HepG2 (cell line): ENCODE results near the gene WIPF2.

Source experiments
- BORCS8-MEF2B ChIP-seq: sonication (generic); formaldehyde crosslinking; IDR thresholded peaks from 2 replicates; pipeline ENCODE4 v1.8.0; 2022; ENCODE audit warnings: mild to moderate bottlenecking, missing genetic modification reagents
- CTCF ChIP-seq: sonication (generic); formaldehyde crosslinking; IDR thresholded peaks from 2 replicates; pipeline ENCODE4 v1.5.0; 2020; ENCODE audit warnings: mild to moderate bottlenecking, missing genetic modification reagents, moderate library complexity
- JDP2 ChIP-seq: sonication (generic); formaldehyde crosslinking; IDR thresholded peaks from 2 replicates; pipeline ENCODE4 v1.8.1; 2022; ENCODE audit warnings: missing genetic modification reagents, borderline replicate concordance
- MBNL3 ChIP-seq: fragments of 250-450 bp; sonication (Bioruptor Pico); conservative IDR thresholded peaks from 2 replicates; pipeline ENCODE4 v1.8.0; 2022; ENCODE audit warnings: mild to moderate bottlenecking, inconsistent platforms
- MTA1 ChIP-seq: sonication (generic); formaldehyde crosslinking; IDR thresholded peaks from 2 replicates; pipeline ENCODE4 v1.4.0; 2020; ENCODE audit warnings: missing genetic modification reagents, mild to moderate bottlenecking, borderline replicate concordance
- NCOA2 ChIP-seq: sonication (generic); formaldehyde crosslinking; IDR thresholded peaks from 2 replicates; pipeline ENCODE4 v1.8.0; 2022; ENCODE audit warnings: inconsistent platforms
- SNAI1 ChIP-seq: sonication (generic); formaldehyde crosslinking; IDR thresholded peaks from 2 replicates; pipeline ENCODE4 v1.5.0; 2020; ENCODE audit warnings: mild to moderate bottlenecking, missing genetic modification reagents, borderline replicate concordance
- SP1 ChIP-seq, 2 experiments: fragments of 450-650 bp in 1 of 2; sonication (generic) in 1 of 2; formaldehyde crosslinking in 1 of 2; IDR thresholded peaks; 2 replicates each; pipeline versions ENCODE4 v1.4.0 to v1.6.1; 2016 to 2020; ENCODE audit warnings: missing genetic modification reagents in 1 of 2
- ZNF501 ChIP-seq: sonication (generic); formaldehyde crosslinking; IDR thresholded peaks from 2 replicates; pipeline ENCODE4 v1.5.1; 2020; ENCODE audit warnings: mild to moderate bottlenecking, moderate library complexity, missing genetic modification reagents
- ZNF547 ChIP-seq: sonication (generic); formaldehyde crosslinking; IDR thresholded peaks from 2 replicates; pipeline ENCODE4 v1.5.1; 2020; ENCODE audit warnings: mild to moderate bottlenecking, missing genetic modification reagents

- TF ChIP-seq CTCF (CRISPR knock-in tag) = no peak
- no peak for TF ChIP-seq MBNL3
- no peak for TF ChIP-seq JDP2
- TF ChIP-seq SNAI1 = no peak
- no peak for TF ChIP-seq NCOA2
- no peak for TF ChIP-seq ZNF547 (CRISPR knock-in tag)
- TF ChIP-seq MTA1 = no peak
- no peak for TF ChIP-seq SP1 (IDR thresholded peaks at IDR 0.05)
- no peak for TF ChIP-seq SP1 (CRISPR knock-in tag; IDR thresholded peaks at IDR 0.05)
- no peak for TF ChIP-seq BORCS8-MEF2B (CRISPR knock-in tag)
- TF ChIP-seq ZNF501 (CRISPR knock-in tag) = no peak
Observed at GRCh38 chr17:40287159-40287493, 68.0 kb downstream of the WIPF2 start.
